ENCODE results near the gene RYR3.

The RYR3 gene

DNA sequence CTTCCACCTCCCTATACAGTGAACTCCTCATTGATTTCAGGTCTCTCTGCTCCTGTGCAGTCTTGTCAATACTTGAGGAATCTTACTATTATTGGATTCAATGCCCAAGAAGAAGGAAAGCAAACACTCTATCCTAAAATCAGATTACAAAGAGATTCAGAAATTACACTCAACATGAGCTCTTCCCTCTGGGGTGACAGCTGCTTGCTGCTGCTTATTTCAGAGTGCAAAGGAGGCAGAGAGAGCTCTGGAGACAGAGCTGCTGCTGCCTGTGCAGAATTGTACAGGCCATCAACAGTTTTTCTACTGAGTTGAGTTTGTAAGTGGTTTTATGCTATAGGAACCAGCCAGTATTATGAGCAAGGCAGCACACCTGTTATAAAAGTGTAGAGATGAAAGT is 7.1 kb downstream of the RYR3 start:
- no peaks in the 10 kb centered on the region for H3K9me3 ChIP-seq (replicated peaks; ENCODE audit: insufficient read depth, low read length)
- no peaks in the 10 kb centered on the region for H3K4me1 ChIP-seq (ENCODE audit: low read length)
- no peaks in the 10 kb centered on the region for H3K79me2 ChIP-seq (ENCODE audit: low read length)
- H3K27ac ChIP-seq (ENCODE audit: low read length) = no peak overlapping the region
- DNase-seq = no peak
- H3K9ac ChIP-seq (ENCODE audit: low read length) = no peak overlapping the region
- no peaks in the 10 kb centered on the region for H3K27me3 ChIP-seq (replicated peaks; ENCODE audit: insufficient read depth, low read length)
- H3F3A ChIP-seq (ENCODE audit: insufficient read depth, low read length) = no peaks in the 10 kb centered on the region
- no peaks in the 10 kb centered on the region for H3K36me3 ChIP-seq (replicated peaks; ENCODE audit: insufficient read depth, low read length)
- H3K4me2 ChIP-seq (ENCODE audit: low read depth, low read length) = no peak overlapping the region
- no peaks in the 10 kb centered on the region for H3K9me2 ChIP-seq (replicated peaks; ENCODE audit: insufficient read depth, low read length)
- H4K20me1 ChIP-seq (ENCODE audit: insufficient read depth, low read length) = no peaks in the 10 kb centered on the region
- no peak overlapping the region for H3K4me3 ChIP-seq (ENCODE audit: low read length)
- TF ChIP-seq EZH2phosphoT487 (IDR thresholded peaks at IDR 0.05; ENCODE audit: low read length) = no peak
- TF ChIP-seq EZH2 (optimal IDR thresholded peaks at IDR 0.05; ENCODE audit: low read depth, low read length) = no peak
- TF ChIP-seq CTCF (IDR thresholded peaks at IDR 0.05; ENCODE audit: low read length) = no peak
- no peak overlapping the region for H2AFZ ChIP-seq (ENCODE audit: low read length)

- Histone ChIP-seq H4K20me1 (ENCODE audit: insufficient read depth, low read length) (no peaks in the 10 kb centered on the region), H3K9me2 (replicated peaks; ENCODE audit: insufficient read depth, low read length) (no peaks in the 10 kb centered on the region), H3K27ac (ENCODE audit: low read length) (no peak overlapping the region), H2AFZ (ENCODE audit: low read length) (no peak overlapping the region), H3K27me3 (replicated peaks; ENCODE audit: insufficient read depth, low read length) (no peaks in the 10 kb centered on the region), H3K9me3 (replicated peaks; ENCODE audit: insufficient read depth, low read length) (no peaks in the 10 kb centered on the region), H3F3A (ENCODE audit: insufficient read depth, low read length) (no peaks in the 10 kb centered on the region), H3K36me3 (replicated peaks; ENCODE audit: insufficient read depth, low read length) (no peaks in the 10 kb centered on the region), H3K4me3 (ENCODE audit: low read length) (no peak overlapping the region), H3K79me2 (ENCODE audit: low read length) (no peaks in the 10 kb centered on the region), H3K4me2 (ENCODE audit: low read depth, low read length) (no peak overlapping the region), H3K9ac (ENCODE audit: low read length) (no peak overlapping the region), H3K4me1 (ENCODE audit: low read length) (no peaks in the 10 kb centered on the region)
- no peak for DNase-seq
- TF ChIP-seq EZH2phosphoT487 (IDR thresholded peaks at IDR 0.05; ENCODE audit: low read length) (no peak), CTCF (IDR thresholded peaks at IDR 0.05; ENCODE audit: low read length) (no peak), EZH2 (optimal IDR thresholded peaks at IDR 0.05; ENCODE audit: low read depth, low read length) (no peak)
Observed at GRCh38 chr15:33320017-33320416, 9.2 kb downstream of the RYR3 start.

- Histone ChIP-seq H3K27ac (ENCODE audit: low read length) (no peak overlapping the region), H3K9me2 (replicated peaks; ENCODE audit: insufficient read depth, low read length) (no peaks in the 10 kb centered on the region), H3K36me3 (replicated peaks; ENCODE audit: insufficient read depth, low read length) (no peaks in the 10 kb centered on the region), H3K9me3 (replicated peaks; ENCODE audit: insufficient read depth, low read length) (no peaks in the 10 kb centered on the region), H3K4me2 (ENCODE audit: low read depth, low read length) (no peak overlapping the region), H3K4me1 (ENCODE audit: low read length) (no peaks in the 10 kb centered on the region), H3K79me2 (ENCODE audit: low read length) (no peaks in the 10 kb centered on the region), H4K20me1 (ENCODE audit: insufficient read depth, low read length) (no peaks in the 10 kb centered on the region), H3K27me3 (replicated peaks; ENCODE audit: insufficient read depth, low read length) (no peaks in the 10 kb centered on the region), H3K4me3 (ENCODE audit: low read length) (no peak overlapping the region), H2AFZ (ENCODE audit: low read length) (no peak overlapping the region), H3K9ac (ENCODE audit: low read length) (no peak overlapping the region), H3F3A (ENCODE audit: insufficient read depth, low read length) (no peaks in the 10 kb centered on the region)
- no peak for DNase-seq
- TF ChIP-seq EZH2 (optimal IDR thresholded peaks at IDR 0.05; ENCODE audit: low read depth, low read length) = no peak
- no peak for TF ChIP-seq EZH2phosphoT487 (IDR thresholded peaks at IDR 0.05; ENCODE audit: low read length)
- no peak for TF ChIP-seq CTCF (IDR thresholded peaks at IDR 0.05; ENCODE audit: low read length)
Observed at GRCh38 chr15:33322091-33322490, 11.3 kb downstream of the RYR3 start.
